Caco-2 (cell line): ENCODE measurements around the gene CENPX. TPM values are rescaled to one million over a fixed set of nuclear protein-coding genes. Genes with fewer than 3 reads are reported as not detected.

ENCODE experiments used
- BruUV-seq: library from RNA; stranded (reverse); fragments of 400-500 nt; replicated peaks from 2 replicates; lab custom pipeline; 2021; lab: Mats Ljungman, UMichigan
- CTCF ChIA-PET: fragments of 300-600 bp; sonication (Branson Sonifier 250); formaldehyde crosslinking; loops from one replicate; lab custom pipeline; 2022; ENCODE audit warnings: antibody characterized with exemption; lab: Charles Lee
- POLR2A ChIA-PET: fragments of 300-600 bp; sonication (Branson Sonifier 250); formaldehyde crosslinking; loops from one replicate; lab custom pipeline; 2022; ENCODE audit warnings: antibody characterized with exemption; lab: Charles Lee
- DNase-seq, 2 experiments: peaks; one replicate each; pipeline versions ENCODE4 v3.0.0 to v3.0.0-alpha.2; 2020 to 2022
- H3K27me3 ChIP-seq: replicated peaks from 2 replicates; pipeline ENCODE4 v1.6.0; 2011; ENCODE audit warnings: low read length; ENCODE audit not compliant: control insufficient read depth, insufficient read depth
- H3K36me3 ChIP-seq: 2 replicates; pipeline ENCODE4 v1.5.1; 2011; ENCODE audit warnings: low read length; ENCODE audit not compliant: control insufficient read depth, insufficient read depth
- H3K4me1 ChIP-seq: fragments of 250-450 bp; sonication (Bioruptor Pico); 2 replicates; pipeline ENCODE4 v1.5.1; 2020; ENCODE audit warnings: mild to moderate bottlenecking
- H3K4me3 ChIP-seq: 2 replicates; pipeline ENCODE4 v1.5.1; 2011; ENCODE audit warnings: low read depth, mild to moderate bottlenecking, control low read depth, low read length
- H3K9me3 ChIP-seq: fragments of 250-450 bp; sonication (Bioruptor Pico); 2 replicates; pipeline ENCODE4 v1.5.1; 2020; ENCODE audit warnings: mild to moderate bottlenecking, moderate library complexity
- H3K27ac Mint-ChIP-seq: one replicate; pipeline ENCODE4 v1.8.0; 2022; ENCODE audit warnings: mixed read lengths; ENCODE audit not compliant: unreplicated experiment
- H3K27me3 Mint-ChIP-seq: one replicate; pipeline ENCODE4 v1.8.0; 2022; ENCODE audit warnings: mixed read lengths; ENCODE audit not compliant: insufficient read depth, unreplicated experiment
- H3K36me3 Mint-ChIP-seq: one replicate; pipeline ENCODE4 v1.8.0; 2022; ENCODE audit warnings: mild to moderate bottlenecking, mixed read lengths; ENCODE audit not compliant: insufficient read depth, unreplicated experiment
- H3K4me1 Mint-ChIP-seq: one replicate; pipeline ENCODE4 v1.8.0; 2022; ENCODE audit warnings: low read depth, mixed read lengths; ENCODE audit not compliant: unreplicated experiment
- H3K4me3 Mint-ChIP-seq: one replicate; pipeline ENCODE4 v1.8.0; 2022; ENCODE audit warnings: mild to moderate bottlenecking, moderate library complexity, mixed read lengths; ENCODE audit not compliant: unreplicated experiment
- H3K9me3 Mint-ChIP-seq: one replicate; pipeline ENCODE4 v1.8.0; 2022; ENCODE audit warnings: mixed read lengths; ENCODE audit not compliant: unreplicated experiment
- intact Hi-C: fragments of 100-400 bp; cut with micrococcal nuclease; formaldehyde crosslinking; loops from one replicate; pipeline ENCODE4 v1.10.0; 2022; ENCODE audit not compliant: unreplicated experiment
- total RNA-seq: library from RNA; stranded (reverse); gene quantifications from 2 replicates; pipeline ENCODE4 v1.2.3, GENCODE V29; 2022
- TF ChIP-seq, protein P1 (sequence below), 2 experiments: fragments of 200-600 bp in 1 of 2; IDR thresholded peaks; 1 replicate in 1 of 2; 2 replicates in 1 of 2; pipeline versions ENCODE4 v1.5.1 to v1.8.0; 2011 to 2022; ENCODE audit warnings: antibody characterized with exemption in 1 of 2, control low read depth in 1 of 2, inconsistent platforms in 1 of 2, low read depth in 1 of 2, low read length in 1 of 2, mild to moderate bottlenecking in 1 of 2, moderate library complexity in 1 of 2; ENCODE audit not compliant: insufficient read depth in 1 of 2, severe bottlenecking in 1 of 2, unreplicated experiment in 1 of 2

Gene CENPX
- total RNA-seq, 1 experiment from 2014 or later = 85.3 TPM

DNA sequence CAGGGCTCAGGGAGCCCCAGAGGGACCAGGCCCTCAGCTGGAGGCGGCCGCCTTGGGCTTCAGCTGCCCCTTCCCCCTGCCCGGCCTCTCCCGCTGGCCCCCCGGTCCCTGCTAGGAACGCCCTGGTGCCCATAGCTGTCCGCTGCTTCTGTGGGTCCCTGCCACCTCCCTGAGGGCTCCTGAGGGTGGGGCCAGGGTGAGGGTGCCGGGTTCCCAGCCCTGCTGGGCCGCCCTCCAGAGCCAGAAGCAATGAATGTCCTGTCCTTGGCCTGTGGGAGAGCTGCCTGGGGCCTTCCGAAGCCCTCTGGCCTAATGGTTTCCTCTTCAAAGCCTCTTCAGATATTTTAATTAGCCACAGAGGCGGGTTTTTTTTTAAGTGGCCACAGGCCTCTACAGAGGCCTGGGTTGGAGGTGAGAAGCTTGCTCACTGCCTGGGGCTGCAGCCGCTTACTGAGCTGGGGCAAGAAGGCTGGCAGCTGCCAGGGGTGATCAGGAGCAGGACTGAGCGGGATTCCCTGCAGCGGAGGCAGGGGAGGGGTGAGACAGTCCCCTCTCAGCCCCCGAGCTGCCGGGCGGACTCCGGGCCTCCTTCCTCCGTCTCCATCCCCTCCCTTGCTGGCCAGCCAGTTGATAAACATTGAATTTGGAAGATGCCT, 9.9 kb downstream of the CENPX start:
- peak overlapping the region; percentile 55 for H3K27ac Mint-ChIP-seq
- no TSS peak for BruUV-seq
- CTCF ChIA-PET = no interaction called here

DNA sequence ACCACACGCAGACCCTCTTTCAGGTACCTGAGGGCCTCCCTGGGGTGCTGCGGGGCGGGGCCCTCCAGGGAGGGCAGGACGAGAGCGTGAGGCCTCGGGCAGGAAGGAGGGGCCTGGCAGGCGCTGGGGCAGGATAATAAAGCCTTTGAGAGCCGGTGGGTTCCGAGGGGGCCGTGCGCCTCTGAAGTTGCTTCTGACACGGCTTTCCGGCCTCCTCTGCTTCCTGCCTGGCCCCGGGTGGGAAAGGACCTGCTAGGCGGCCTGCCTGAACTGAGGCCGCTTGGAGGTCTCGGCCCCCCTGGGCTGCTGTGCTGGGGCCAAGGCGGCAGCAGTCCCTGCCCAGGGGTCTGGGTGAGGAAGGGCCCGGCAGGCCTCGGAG, 10.4 kb downstream of the CENPX start:
- Histone ChIP-seq H3K36me3 (no peaks in the 10 kb centered on the region), H3K4me3 (no peak overlapping the region), H3K9me3 (no peaks in the 10 kb centered on the region), H3K27me3 (no peaks in the 10 kb centered on the region), H3K4me1 (0 out of 2 replicates have a peak, but pooled peaks cover 4% of the 10 kb centered on the region)
- DNase-seq = no peak
- CTCF ChIA-PET = no interaction called here
- H3K27me3 Mint-ChIP-seq = no peaks in the 10 kb centered on the region
- POLR2A ChIA-PET = no interaction called here
- TF ChIP-seq, protein P1, sequence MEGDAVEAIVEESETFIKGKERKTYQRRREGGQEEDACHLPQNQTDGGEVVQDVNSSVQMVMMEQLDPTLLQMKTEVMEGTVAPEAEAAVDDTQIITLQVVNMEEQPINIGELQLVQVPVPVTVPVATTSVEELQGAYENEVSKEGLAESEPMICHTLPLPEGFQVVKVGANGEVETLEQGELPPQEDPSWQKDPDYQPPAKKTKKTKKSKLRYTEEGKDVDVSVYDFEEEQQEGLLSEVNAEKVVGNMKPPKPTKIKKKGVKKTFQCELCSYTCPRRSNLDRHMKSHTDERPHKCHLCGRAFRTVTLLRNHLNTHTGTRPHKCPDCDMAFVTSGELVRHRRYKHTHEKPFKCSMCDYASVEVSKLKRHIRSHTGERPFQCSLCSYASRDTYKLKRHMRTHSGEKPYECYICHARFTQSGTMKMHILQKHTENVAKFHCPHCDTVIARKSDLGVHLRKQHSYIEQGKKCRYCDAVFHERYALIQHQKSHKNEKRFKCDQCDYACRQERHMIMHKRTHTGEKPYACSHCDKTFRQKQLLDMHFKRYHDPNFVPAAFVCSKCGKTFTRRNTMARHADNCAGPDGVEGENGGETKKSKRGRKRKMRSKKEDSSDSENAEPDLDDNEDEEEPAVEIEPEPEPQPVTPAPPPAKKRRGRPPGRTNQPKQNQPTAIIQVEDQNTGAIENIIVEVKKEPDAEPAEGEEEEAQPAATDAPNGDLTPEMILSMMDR (IDR thresholded peaks at IDR 0.05; ENCODE audit: insufficient read depth in 1 of 2, low read depth in 1 of 2, low read length in 1 of 2, severe bottlenecking in 1 of 2, unreplicated experiment in 1 of 2) = no peak
- intact Hi-C loops = no loop called here
- no peak overlapping the region for H3K4me3 Mint-ChIP-seq
- no TSS peak for BruUV-seq
- no peaks in the 10 kb centered on the region for H3K9me3 Mint-ChIP-seq
- no peaks in the 10 kb centered on the region for H3K4me1 Mint-ChIP-seq
- H3K27ac Mint-ChIP-seq = no peak overlapping the region
- H3K36me3 Mint-ChIP-seq = peaks cover 20% of the 10 kb centered on the region

More for the DNA sequence above, 9.9 kb downstream of the CENPX start:
- Mint-ChIP-seq H3K4me3 (no peak overlapping the region), H3K27me3 (no peaks in the 10 kb centered on the region), H3K36me3 (peaks cover 24% of the 10 kb centered on the region), H3K9me3 (no peaks in the 10 kb centered on the region), H3K4me1 (no peaks in the 10 kb centered on the region)
- no peaks in the 10 kb centered on the region for H3K9me3 ChIP-seq
- TF ChIP-seq, protein P1 (IDR thresholded peaks at IDR 0.05; ENCODE audit: insufficient read depth in 1 of 2, low read depth in 1 of 2, low read length in 1 of 2, severe bottlenecking in 1 of 2, unreplicated experiment in 1 of 2) = no peak
- POLR2A ChIA-PET = no interaction called here
- H3K36me3 ChIP-seq = no peaks in the 10 kb centered on the region
- H3K27me3 ChIP-seq = no peaks in the 10 kb centered on the region
- intact Hi-C loops = no loop called here
- no peak overlapping the region for H3K4me3 ChIP-seq
- no peak for DNase-seq
- 0 out of 2 replicates have a peak, but pooled peaks cover 4% of the 10 kb centered on the region for H3K4me1 ChIP-seq

DNA sequence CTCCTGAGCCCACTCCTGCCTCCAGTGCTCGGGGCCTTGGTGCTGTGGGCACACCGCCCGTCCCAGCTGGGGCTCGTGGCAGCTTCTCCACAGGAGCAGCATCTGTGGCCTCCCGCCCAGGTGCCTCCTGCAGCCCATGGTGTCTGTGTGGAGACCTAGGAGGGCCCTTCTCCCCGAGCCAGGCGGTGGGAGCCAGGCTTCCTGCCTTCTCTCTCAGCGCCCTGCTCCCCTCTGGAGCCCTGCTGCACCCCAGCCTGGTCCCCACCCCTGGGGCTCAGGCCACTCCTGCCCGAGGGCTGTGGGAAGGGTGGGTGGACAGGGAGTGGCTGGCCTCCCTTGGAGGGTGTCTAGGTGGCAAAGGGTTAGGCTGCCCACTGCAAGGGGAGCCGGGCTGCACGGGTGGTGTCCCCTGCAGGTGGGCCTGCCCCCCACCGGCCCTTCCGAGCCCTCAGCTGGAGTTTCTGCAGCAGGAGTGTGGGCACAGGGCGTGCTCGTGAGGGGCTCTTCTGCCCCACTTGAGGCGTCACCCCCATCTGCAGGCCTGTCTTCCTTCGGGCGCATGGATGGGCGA, 11.0 kb downstream of the CENPX start:
- no peaks in the 10 kb centered on the region for H3K27me3 Mint-ChIP-seq
- Histone ChIP-seq H3K27me3 (no peaks in the 10 kb centered on the region), H3K4me3 (no peak overlapping the region), H3K4me1 (0 out of 2 replicates have a peak, but pooled peaks cover 4% of the 10 kb centered on the region), H3K9me3 (no peaks in the 10 kb centered on the region), H3K36me3 (no peaks in the 10 kb centered on the region)
- H3K36me3 Mint-ChIP-seq = peaks cover 20% of the 10 kb centered on the region
- CTCF ChIA-PET = interaction anchor here (0.6 kb wide), 1 partner anchor 142 kb away, joined by 3 read pairs; no protein-coding TSS in a partner anchor
- H3K9me3 Mint-ChIP-seq = no peaks in the 10 kb centered on the region
- POLR2A ChIA-PET = no interaction called here
- no TSS peak for BruUV-seq
- H3K4me3 Mint-ChIP-seq = no peak overlapping the region
- DNase-seq = no peak
- TF ChIP-seq, protein P1 (IDR thresholded peaks at IDR 0.05; ENCODE audit: insufficient read depth in 1 of 2, low read depth in 1 of 2, low read length in 1 of 2, severe bottlenecking in 1 of 2, unreplicated experiment in 1 of 2) = no peak
- no peak overlapping the region for H3K27ac Mint-ChIP-seq
- H3K4me1 Mint-ChIP-seq = no peaks in the 10 kb centered on the region
- intact Hi-C loops = no loop called here
